ENCODE results near the gene MCF2L. TPM values are rescaled to one million over a fixed set of nuclear protein-coding genes. Genes with fewer than 3 reads are reported as not detected.
A peak's percentile ranks its signal among the peaks of the same experiment; 100 is the strongest.

The MCF2L gene
- total RNA-seq, 1 donor from 2014 or later = 90.0 TPM

DNA sequence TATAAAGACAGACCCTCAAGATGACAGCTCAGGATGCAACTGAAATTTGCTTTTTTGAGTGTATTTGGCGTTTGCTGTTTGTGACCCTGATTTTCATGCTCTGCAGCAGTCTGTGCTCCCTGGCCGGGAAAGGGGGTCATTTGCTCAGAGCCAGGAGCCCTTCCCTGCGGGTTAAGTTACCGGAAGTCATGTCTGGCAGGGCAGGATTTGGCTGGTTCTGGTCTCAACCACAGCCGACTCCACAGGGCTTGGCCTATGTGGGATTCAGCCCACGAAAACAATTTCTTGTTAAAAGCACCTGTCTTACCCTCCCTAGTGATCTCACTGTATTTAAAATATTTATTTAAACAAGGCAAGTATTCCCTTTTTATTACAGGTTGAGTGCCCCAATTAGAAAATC lies 22.6 kb downstream of the MCF2L start:
- no peaks in the 10 kb centered on the region for H3K27me3 Mint-ChIP-seq
- H3K36me3 Mint-ChIP-seq (ENCODE audit: insufficient read depth) = peaks cover 9% of the 10 kb centered on the region
- H3K4me3 Mint-ChIP-seq (ENCODE audit: low read depth) = no peak overlapping the region
- no peak for DNase-seq (ENCODE audit: low spot score, unreplicated experiment)
- H3K9me3 Mint-ChIP-seq (ENCODE audit: low read depth) = no peaks in the 10 kb centered on the region
- H3K27ac Mint-ChIP-seq = peak overlapping the region; percentile 89
- TF ChIP-seq, protein P1, sequence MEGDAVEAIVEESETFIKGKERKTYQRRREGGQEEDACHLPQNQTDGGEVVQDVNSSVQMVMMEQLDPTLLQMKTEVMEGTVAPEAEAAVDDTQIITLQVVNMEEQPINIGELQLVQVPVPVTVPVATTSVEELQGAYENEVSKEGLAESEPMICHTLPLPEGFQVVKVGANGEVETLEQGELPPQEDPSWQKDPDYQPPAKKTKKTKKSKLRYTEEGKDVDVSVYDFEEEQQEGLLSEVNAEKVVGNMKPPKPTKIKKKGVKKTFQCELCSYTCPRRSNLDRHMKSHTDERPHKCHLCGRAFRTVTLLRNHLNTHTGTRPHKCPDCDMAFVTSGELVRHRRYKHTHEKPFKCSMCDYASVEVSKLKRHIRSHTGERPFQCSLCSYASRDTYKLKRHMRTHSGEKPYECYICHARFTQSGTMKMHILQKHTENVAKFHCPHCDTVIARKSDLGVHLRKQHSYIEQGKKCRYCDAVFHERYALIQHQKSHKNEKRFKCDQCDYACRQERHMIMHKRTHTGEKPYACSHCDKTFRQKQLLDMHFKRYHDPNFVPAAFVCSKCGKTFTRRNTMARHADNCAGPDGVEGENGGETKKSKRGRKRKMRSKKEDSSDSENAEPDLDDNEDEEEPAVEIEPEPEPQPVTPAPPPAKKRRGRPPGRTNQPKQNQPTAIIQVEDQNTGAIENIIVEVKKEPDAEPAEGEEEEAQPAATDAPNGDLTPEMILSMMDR (IDR thresholded peaks at IDR 0.05; ENCODE audit: unreplicated experiment) = no peak
- H3K4me1 Mint-ChIP-seq (ENCODE audit: low read depth) = peaks cover 19% of the 10 kb centered on the region

DNA sequence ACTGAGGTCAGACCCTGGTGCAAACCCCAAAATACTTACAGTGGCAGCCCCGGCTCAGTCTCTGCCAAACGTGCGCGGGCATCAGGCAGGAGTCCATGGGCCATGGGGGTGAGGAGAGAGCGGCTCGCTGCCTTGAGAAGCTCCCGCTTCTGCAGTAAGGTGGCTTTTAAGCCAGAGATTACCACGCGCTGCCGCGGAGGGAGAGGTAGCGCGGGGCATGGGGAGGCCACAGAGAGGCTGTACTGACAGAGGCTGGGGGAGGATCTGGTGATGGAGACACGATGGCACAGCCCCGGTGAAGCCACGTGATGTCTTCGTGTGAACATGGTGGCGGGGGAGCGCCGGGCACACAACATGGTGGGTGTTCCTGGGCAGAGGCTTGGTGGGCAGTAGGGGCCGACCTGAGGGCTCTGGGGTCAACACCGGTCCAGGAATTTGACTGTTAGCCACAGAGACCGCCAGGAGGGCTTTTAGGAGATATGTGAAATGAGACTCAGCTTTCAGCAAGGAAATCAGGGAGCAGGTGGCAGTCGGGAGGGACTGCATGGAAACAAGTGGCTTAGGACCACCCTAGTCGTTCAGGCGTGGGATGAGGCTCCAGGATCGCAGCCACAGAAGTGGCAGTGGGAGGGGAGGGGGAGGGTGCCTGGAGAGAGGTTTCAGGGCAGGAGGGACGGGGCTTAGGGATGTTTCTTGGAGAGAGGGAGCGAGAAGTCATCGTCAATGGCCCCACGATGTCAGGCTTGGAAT lies 24.1 kb downstream of the MCF2L start:
- no peak for DNase-seq (ENCODE audit: low spot score, unreplicated experiment)
- peaks cover 6% of the 10 kb centered on the region for H3K36me3 Mint-ChIP-seq (ENCODE audit: insufficient read depth)
- TF ChIP-seq, protein P1 (IDR thresholded peaks at IDR 0.05; ENCODE audit: unreplicated experiment) = no peak
- peak overlapping the region; percentile 67 for H3K27ac Mint-ChIP-seq
- H3K4me1 Mint-ChIP-seq (ENCODE audit: low read depth) = peaks cover 28% of the 10 kb centered on the region
- no peaks in the 10 kb centered on the region for H3K9me3 Mint-ChIP-seq (ENCODE audit: low read depth)
- no peaks in the 10 kb centered on the region for H3K27me3 Mint-ChIP-seq
- H3K4me3 Mint-ChIP-seq (ENCODE audit: low read depth) = no peak overlapping the region

DNA sequence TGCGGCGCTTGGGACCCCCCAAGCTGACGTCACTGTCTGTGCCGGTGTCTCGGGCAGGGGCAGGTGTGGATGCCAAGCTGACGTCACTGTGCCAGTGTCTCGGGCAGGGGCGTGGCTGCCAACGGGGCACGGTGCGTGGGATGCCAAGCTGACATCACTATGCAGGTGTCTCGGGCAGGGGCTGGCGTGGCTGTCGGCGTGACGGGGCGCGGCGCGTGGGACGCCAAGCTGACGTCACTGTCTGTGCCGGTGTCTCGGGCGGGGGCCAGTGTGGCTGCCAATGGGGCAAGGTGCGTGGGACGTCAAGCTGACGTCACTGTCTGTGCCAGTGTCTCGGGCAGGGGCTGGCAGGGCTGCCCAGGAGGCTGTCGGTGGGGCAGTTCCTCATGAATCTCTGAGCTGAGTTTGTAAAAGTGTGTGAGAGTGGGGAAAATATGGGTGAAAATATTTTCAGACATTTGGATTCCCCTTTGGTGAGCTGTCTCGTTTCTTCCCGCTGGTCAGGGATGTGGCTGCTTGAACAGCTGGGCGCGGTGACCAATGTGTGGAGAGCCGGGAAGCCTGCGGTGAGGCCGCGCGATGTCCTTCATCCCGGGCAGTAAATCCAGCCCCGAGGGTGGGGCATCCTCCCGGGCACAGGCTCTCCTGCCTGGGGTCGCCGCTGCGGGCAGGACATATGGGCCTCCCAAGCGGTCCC lies 25.2 kb downstream of the MCF2L start:
- peaks cover 32% of the 10 kb centered on the region for H3K4me1 Mint-ChIP-seq (ENCODE audit: low read depth)

DNA sequence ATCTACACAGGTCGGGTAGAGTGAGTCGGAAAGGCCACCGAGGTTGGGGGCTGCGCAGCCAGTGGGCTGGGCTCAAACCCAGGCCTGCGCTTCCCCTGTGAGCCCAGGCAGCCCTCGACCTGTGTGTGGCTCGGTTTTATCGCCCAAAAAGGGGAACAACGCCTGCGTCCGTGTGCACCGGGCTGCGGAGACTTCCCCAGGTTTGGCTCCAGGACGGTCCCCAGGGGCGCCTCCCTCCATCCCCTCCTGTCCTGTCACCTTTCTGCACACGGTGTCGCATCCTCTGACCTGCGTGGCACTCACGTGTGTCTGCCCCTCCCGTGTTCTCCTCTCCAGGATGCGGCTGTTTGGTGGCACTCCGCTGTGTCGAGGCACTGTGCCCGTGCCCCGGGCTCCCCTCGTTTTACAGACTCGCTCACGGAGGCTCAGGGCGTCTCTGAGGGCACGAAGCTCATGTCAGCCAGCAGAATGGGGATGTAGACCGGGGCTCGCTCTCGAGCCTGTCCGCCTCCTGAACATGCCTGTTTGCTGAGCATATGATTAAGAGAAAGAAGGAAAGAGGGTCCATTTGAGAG lies 25.9 kb downstream of the MCF2L start:
- Mint-ChIP-seq H3K36me3 (ENCODE audit: insufficient read depth) (peaks cover 4% of the 10 kb centered on the region), H3K9me3 (ENCODE audit: low read depth) (no peaks in the 10 kb centered on the region), H3K27ac (no peak overlapping the region), H3K27me3 (no peaks in the 10 kb centered on the region), H3K4me1 (ENCODE audit: low read depth) (peaks cover 36% of the 10 kb centered on the region), H3K4me3 (ENCODE audit: low read depth) (no peak overlapping the region)
- DNase-seq (ENCODE audit: low spot score, unreplicated experiment) = no peak
- TF ChIP-seq, protein P1 (IDR thresholded peaks at IDR 0.05; ENCODE audit: unreplicated experiment) = no peak

More for the DNA sequence above, 25.2 kb downstream of the MCF2L start:
- H3K27me3 Mint-ChIP-seq = no peaks in the 10 kb centered on the region
- peak overlapping the region; percentile 29 for H3K27ac Mint-ChIP-seq
- TF ChIP-seq, protein P1 (IDR thresholded peaks at IDR 0.05; ENCODE audit: unreplicated experiment) = no peak
- no peak overlapping the region for H3K4me3 Mint-ChIP-seq (ENCODE audit: low read depth)
- peaks cover 6% of the 10 kb centered on the region for H3K36me3 Mint-ChIP-seq (ENCODE audit: insufficient read depth)
- DNase-seq (ENCODE audit: low spot score, unreplicated experiment) = no peak
- H3K9me3 Mint-ChIP-seq (ENCODE audit: low read depth) = no peaks in the 10 kb centered on the region

DNA sequence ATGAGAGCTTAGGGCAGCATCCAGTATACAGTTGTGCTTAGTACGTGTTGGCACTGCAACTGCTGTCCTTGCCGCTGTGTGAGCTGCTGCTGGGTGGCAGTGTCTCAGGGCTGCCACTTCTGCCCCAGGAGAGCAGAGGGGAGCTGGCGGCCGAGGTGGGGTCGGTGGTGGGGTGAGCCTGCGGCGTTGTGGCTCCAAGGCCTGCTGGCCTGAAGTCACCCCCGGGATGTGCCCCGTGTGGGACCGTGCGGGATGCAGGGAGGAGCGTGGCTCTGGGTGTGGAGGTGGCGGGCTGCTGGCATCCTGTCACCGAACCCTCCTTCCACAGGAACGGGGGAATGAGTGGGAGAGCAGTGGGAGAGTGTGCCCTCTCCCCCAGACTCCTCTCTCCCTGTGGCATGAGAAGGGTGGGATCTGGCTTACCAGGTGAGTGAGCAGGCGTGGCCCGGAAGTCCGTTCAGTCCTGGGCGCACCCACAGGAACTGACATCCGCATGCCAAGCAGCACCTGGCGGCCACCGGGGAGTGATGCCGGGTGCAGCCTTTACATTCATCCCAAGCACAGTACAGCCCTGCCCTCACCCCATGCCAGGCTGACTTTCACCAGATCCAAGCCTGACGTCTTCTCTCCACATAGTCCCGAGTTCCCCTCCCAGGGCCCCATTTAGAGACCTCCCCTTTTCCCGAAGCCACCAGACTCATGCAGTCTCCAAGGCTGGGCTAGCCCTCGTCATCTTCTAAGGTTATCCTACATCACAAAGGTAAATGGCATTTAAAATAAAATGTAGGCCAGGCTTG lies 26.6 kb downstream of the MCF2L start:
- H3K9me3 Mint-ChIP-seq (ENCODE audit: low read depth) = no peaks in the 10 kb centered on the region
- TF ChIP-seq, protein P1 (IDR thresholded peaks at IDR 0.05; ENCODE audit: unreplicated experiment) = no peak
- no peak for DNase-seq (ENCODE audit: low spot score, unreplicated experiment)
- no peaks in the 10 kb centered on the region for H3K27me3 Mint-ChIP-seq
- no peaks in the 10 kb centered on the region for H3K36me3 Mint-ChIP-seq (ENCODE audit: insufficient read depth)
- no peak overlapping the region for H3K4me3 Mint-ChIP-seq (ENCODE audit: low read depth)
- peak overlapping the region; percentile 59 for H3K27ac Mint-ChIP-seq
- H3K4me1 Mint-ChIP-seq (ENCODE audit: low read depth) = peaks cover 33% of the 10 kb centered on the region

Measured in progenitor cell of endocrine pancreas (in vitro differentiated cells).